Tibial nerve (tissue), 3 donors: Measurements from ENCODE around the gene B3GALT6.

Experiments used
- CTCF ChIP-seq, 5 experiments: fragments of 200-600 bp in 3 of 5; fragments of 450-650 bp in 2 of 5; sonication (generic) in 3 of 5; IDR thresholded peaks; one replicate each; pipeline ENCODE4 v1.5.1; 2016 to 2019; ENCODE audit warnings: antibody characterized with exemption in 5 of 5, mild to moderate bottlenecking in 3 of 5, moderate library complexity in 2 of 5
- POLR2A ChIP-seq, 2 donors: fragments of 450-650 bp; IDR thresholded peaks; one replicate each; pipeline ENCODE4 v1.6.1; 2017; ENCODE audit warnings: antibody characterized with exemption in 2 of 2, mild to moderate bottlenecking in 2 of 2, moderate library complexity in 2 of 2

GRCh38 chr1:1226566-1227362 is 5.3 kb upstream of the B3GALT6 start:
- TF ChIP-seq CTCF (IDR thresholded peaks at IDR 0.05) (no peak), POLR2A (IDR thresholded peaks at IDR 0.05) (no peak)
